GM12865 (cell line): ENCODE results near the gene PLXDC2.

Experiments
- DNase-seq: peaks from one replicate; pipeline ENCODE4 v3.0.0; 2010; ENCODE audit warnings: low read depth
- H3K4me3 ChIP-seq: 2 replicates; pipeline ENCODE4 v1.5.1; 2011; ENCODE audit warnings: mild to moderate bottlenecking, low read depth, low read length, control low read depth
- CTCF ChIP-seq: IDR thresholded peaks from 2 replicates; pipeline ENCODE4 v1.5.1; 2011; ENCODE audit warnings: low read length, control low read depth, low read depth, inconsistent platforms; ENCODE audit not compliant: insufficient read depth; ENCODE audit errors: missing control alignments

PLXDC2 gene

GRCh38 chr10:19925064-19925463, 108.8 kb downstream of the PLXDC2 start:
- no peak for TF ChIP-seq CTCF
- DNase-seq = no peak
- no peak overlapping the region for H3K4me3 ChIP-seq

GRCh38 chr10:19928936-19929335, 112.7 kb downstream of the PLXDC2 start:
- no peak for DNase-seq
- TF ChIP-seq CTCF = no peak
- H3K4me3 ChIP-seq = no peak overlapping the region

GRCh38 chr10:19929506-19930140, 113.4 kb downstream of the PLXDC2 start:
- no peak overlapping the region for H3K4me3 ChIP-seq
- TF ChIP-seq CTCF = no peak
- no peak for DNase-seq

- DNase-seq = no peak
- no peak for TF ChIP-seq CTCF
- no peak overlapping the region for H3K4me3 ChIP-seq
These were observed 115.0 kb downstream of the PLXDC2 start for GRCh38 chr10:19930936-19931893.

GRCh38 chr10:19931894-19932590, 115.8 kb downstream of the PLXDC2 start:
- DNase-seq = no peak
- H3K4me3 ChIP-seq = no peak overlapping the region
- TF ChIP-seq CTCF = no peak

GRCh38 chr10:19932806-19933371, 116.7 kb downstream of the PLXDC2 start:
- no peak overlapping the region for H3K4me3 ChIP-seq
- no peak for TF ChIP-seq CTCF
- no peak for DNase-seq
